Right lobe of liver (tissue), 4 donors: Measurements from ENCODE around the gene COPS7B.

Experiments used
- CTCF ChIP-seq, 4 donors: fragments of 200-600 bp in 3 of 4; fragments of 450-650 bp in 1 of 4; IDR thresholded peaks; one replicate each; pipeline versions ENCODE4 v1.5.1 to v1.8.0; 2016 to 2022; ENCODE audit warnings: antibody characterized with exemption in 4 of 4, mild to moderate bottlenecking in 2 of 4
- POLR2A ChIP-seq: fragments of 450-650 bp; IDR thresholded peaks from one replicate; pipeline ENCODE4 v1.6.1; 2017; ENCODE audit warnings: antibody characterized with exemption, mild to moderate bottlenecking
- donor health status: DM: no; HTN: no; CAD: no.
- donor health status: DM: no; HTN: no; CAD: no.
- donor health status: DM: no; HTN: yes; CAD: no.

DNA sequence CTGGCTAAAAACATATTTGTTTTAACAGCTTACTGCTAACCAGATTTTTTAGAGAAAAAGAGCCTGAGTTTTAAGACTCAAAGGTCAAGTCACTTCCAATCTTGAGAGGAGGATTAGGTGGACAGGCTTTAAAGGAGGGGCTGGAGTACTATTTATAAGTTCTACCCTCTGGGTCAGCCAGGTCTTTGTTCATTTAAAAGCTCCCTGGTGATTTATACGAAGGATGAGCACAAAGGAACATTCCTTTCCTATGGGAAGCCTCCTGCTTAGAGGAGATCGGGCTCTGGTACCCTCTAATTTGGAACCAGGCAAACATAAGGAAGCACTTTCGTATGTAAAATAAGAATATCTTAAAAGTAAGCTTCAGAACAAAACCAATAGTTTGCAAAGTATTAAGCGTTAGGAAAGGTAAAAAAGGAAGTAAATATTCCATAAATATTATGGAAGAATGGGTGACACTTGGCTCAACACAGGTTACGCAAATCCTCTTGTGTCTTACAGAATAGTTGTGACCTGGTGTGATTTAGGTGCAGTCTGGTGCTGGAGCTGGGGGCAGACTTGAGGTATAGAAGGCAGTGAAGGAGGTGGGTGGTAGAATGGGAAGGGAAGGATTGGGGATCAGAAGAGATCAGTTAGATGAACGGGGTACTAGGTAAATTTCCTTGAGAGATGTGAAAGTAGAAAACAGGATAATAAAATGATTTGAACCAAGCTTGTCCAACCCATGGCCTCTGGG is 40.8 kb upstream of the COPS7B start:
- TF ChIP-seq POLR2A, result no peak
- TF ChIP-seq CTCF (IDR thresholded peaks at IDR 0.05), result no peak
